HEK293T (cell line): ENCODE results near the gene IL17RA.

Experiments
- CTCF ChIA-PET: fragments of 350-600 bp; formaldehyde crosslinking; extraction: SDS; loops from one replicate; lab custom pipeline; 2021; ENCODE audit warnings: antibody characterized with exemption, inconsistent platforms; lab: Yijun Ruan, JAX
- POLR2A ChIA-PET: fragments of 350-600 bp; formaldehyde crosslinking; extraction: SDS; loops from one replicate; lab custom pipeline; 2020; ENCODE audit warnings: antibody characterized with exemption, inconsistent platforms; lab: Yijun Ruan, JAX
- DNase-seq: peaks from one replicate; pipeline ENCODE4 v3.0.0; 2012; ENCODE audit warnings: mixed read lengths; ENCODE audit errors: extremely low spot score
- ARNT ChIP-seq: fragments of 450-650 bp; IDR thresholded peaks from 2 replicates; pipeline ENCODE4 v1.6.1; 2017; ENCODE audit warnings: mild to moderate bottlenecking
- BHLHE40 ChIP-seq: fragments of 450-650 bp; IDR thresholded peaks from 2 replicates; pipeline ENCODE4 v1.6.1; 2016; ENCODE audit warnings: mild to moderate bottlenecking, moderate library complexity, borderline replicate concordance
- CTBP1 ChIP-seq: fragments of 450-650 bp; IDR thresholded peaks from 2 replicates; pipeline ENCODE4 v1.6.1; 2016; ENCODE audit warnings: borderline replicate concordance
- ELF4 ChIP-seq: fragments of 450-650 bp; IDR thresholded peaks from 2 replicates; pipeline ENCODE4 v1.6.1; 2017; ENCODE audit warnings: antibody characterized with exemption
- FOXA1 ChIP-seq: fragments of 450-650 bp; IDR thresholded peaks from 2 replicates; pipeline ENCODE4 v1.6.1; 2016; ENCODE audit warnings: mild to moderate bottlenecking
- FOXK2 ChIP-seq: fragments of 450-650 bp; IDR thresholded peaks from 2 replicates; pipeline ENCODE4 v1.6.1; 2016; ENCODE audit warnings: mild to moderate bottlenecking
- FOXM1 ChIP-seq: fragments of 450-650 bp; IDR thresholded peaks from 2 replicates; pipeline ENCODE4 v1.6.1; 2017; ENCODE audit warnings: mild to moderate bottlenecking, borderline replicate concordance
- HDGF ChIP-seq: fragments of 450-650 bp; IDR thresholded peaks from 2 replicates; pipeline ENCODE4 v1.6.1; 2017; ENCODE audit warnings: antibody characterized with exemption, borderline replicate concordance
- L3MBTL2 ChIP-seq: fragments of 450-650 bp; conservative IDR thresholded peaks from 2 replicates; pipeline ENCODE4 v1.6.1; 2016; ENCODE audit warnings: mild to moderate bottlenecking
- LEF1 ChIP-seq: fragments of 450-650 bp; IDR thresholded peaks from 2 replicates; pipeline ENCODE4 v1.6.1; 2017; ENCODE audit warnings: mild to moderate bottlenecking, borderline replicate concordance
- NFRKB ChIP-seq: fragments of 450-650 bp; IDR thresholded peaks from 2 replicates; pipeline ENCODE4 v1.6.1; 2016; ENCODE audit warnings: mild to moderate bottlenecking, moderate library complexity
- PKNOX1 ChIP-seq: fragments of 450-650 bp; IDR thresholded peaks from 2 replicates; pipeline ENCODE4 v1.6.1; 2016
- SP1 ChIP-seq: fragments of 450-650 bp; IDR thresholded peaks from 2 replicates; pipeline ENCODE4 v1.6.1; 2017
- SUZ12 ChIP-seq: fragments of 450-650 bp; IDR thresholded peaks from 2 replicates; pipeline ENCODE4 v1.6.1; 2016; ENCODE audit warnings: mild to moderate bottlenecking
- TARDBP ChIP-seq: fragments of 450-650 bp; IDR thresholded peaks from 2 replicates; pipeline ENCODE4 v1.6.1; 2016
- ZNF384 ChIP-seq: fragments of 450-650 bp; IDR thresholded peaks from 2 replicates; pipeline ENCODE4 v1.6.1; 2016

The IL17RA gene

DNA sequence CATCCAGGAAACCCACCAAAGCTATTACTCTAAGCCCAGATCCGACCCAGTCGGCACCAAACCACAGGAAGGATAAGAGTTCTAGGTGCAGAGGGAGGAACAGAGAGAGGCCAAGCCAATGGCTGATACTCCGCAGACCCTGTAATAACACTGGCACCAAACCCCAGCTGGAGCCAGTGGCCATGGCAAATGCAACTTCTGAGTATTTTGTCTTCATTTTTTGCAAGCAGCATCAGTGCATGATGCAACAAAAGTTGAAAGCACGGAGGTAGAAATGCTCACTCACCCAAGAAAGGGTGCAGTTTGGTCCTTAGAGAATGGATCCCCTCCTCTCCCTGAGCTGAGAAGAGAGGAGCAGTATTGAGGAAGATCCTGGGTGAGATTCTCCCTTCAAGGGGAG, 33.5 kb downstream of the IL17RA start:
- TF ChIP-seq SP1: no peak
- TF ChIP-seq PKNOX1: no peak
- TF ChIP-seq FOXK2: no peak
- no peak for TF ChIP-seq L3MBTL2
- no peak for TF ChIP-seq ELF4
- TF ChIP-seq TARDBP: no peak
- no peak for TF ChIP-seq ARNT
- ChIA-PET POLR2A (no interaction called here), CTCF (interaction anchor here (1.2 kb wide), 1 partner anchor 23 kb away, joined by 3 read pairs; no protein-coding TSS in a partner anchor)
- no peak for DNase-seq

DNA sequence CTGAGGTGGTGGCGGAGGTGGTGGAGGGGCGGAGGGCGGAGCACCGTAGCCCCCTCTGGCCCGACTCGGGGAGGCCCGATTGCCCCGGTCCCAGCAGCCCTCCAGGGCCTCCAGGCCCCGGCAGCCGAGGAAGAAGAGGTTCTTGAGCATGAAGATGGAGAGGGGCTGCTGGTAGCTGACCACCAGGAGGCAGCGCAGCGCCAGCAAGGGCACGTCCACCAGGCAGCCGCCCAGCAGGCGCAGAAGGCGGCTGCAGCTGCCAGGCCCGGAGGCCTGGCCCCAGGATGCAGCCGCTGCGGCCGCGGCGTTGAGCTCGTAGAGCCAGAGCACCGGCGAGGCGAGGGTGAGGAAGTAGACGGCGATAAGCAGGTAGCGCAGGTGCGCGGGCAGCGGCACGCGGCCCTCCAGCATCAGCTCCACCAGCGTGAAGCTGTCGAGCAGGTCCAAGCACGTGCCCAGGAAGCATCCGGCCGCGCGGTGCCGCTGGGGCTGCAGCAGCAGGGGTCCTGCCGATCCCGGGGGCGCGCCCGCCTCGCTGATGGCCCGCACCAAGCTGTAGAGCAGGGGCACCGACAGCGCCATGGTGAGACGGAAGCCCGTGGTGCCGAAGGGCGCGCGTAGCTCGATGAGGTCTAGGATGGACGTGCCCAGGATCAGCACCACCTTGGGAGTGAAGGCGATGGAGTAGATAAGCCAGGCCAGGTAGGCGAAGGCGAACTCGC, 34.8 kb downstream of the IL17RA start:
- ChIA-PET POLR2A (interaction anchor here (1.6 kb wide), 1 partner anchor 52 kb away, joined by 8 read pairs; no protein-coding TSS in a partner anchor), CTCF (interaction anchor here (0.7 to 1.2 kb wide), 2 partner anchors 9 to 53 kb away, joined by 3 to 4 read pairs; no protein-coding TSS in a partner anchor)
- no peak for TF ChIP-seq NFRKB
- TF ChIP-seq L3MBTL2: no peak
- TF ChIP-seq LEF1: no peak
- no peak for TF ChIP-seq FOXA1
- peak; percentile 60 for DNase-seq

DNA sequence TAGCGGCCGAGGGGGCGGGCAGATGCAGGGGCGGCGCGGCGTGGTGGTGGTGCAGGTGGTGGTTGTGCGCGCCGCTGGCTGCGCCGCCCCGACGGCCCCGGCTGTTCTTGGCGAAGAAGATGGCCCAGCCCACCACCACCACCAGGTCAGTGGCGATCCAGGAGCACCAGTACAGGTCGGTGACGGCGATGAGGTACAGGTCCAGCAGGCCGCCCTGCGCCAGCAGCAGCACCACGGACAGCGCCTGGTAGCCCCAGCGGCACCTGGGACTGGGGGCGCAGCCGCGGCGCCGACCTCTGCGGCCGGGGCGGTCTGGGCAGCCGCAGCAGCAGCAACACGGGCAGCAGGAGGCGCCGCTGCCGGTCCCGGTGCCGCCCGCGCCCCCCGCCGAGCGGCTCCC, 35.5 kb downstream of the IL17RA start:
- POLR2A ChIA-PET: interaction anchor here (1.6 kb wide), 1 partner anchor 51 kb away, joined by 8 read pairs; no protein-coding TSS in a partner anchor
- CTCF ChIA-PET: interaction anchor here (0.7 to 1.2 kb wide), 2 partner anchors 8 to 52 kb away, joined by 3 to 4 read pairs; no protein-coding TSS in a partner anchor
- no peak for TF ChIP-seq LEF1
- TF ChIP-seq ARNT: no peak
- no peak for TF ChIP-seq FOXA1
- TF ChIP-seq L3MBTL2: no peak
- no peak for TF ChIP-seq NFRKB
- no peak for TF ChIP-seq TARDBP
- TF ChIP-seq PKNOX1: no peak
- no peak for TF ChIP-seq CTBP1
- TF ChIP-seq ELF4: no peak
- no peak for TF ChIP-seq ZNF384
- no peak for TF ChIP-seq SUZ12
- TF ChIP-seq FOXK2: no peak
- TF ChIP-seq HDGF: no peak
- TF ChIP-seq BHLHE40: no peak
- no peak for TF ChIP-seq SP1
- no peak for TF ChIP-seq FOXM1
- peak; percentile 67 for DNase-seq

- peak; percentile 52 for DNase-seq
- POLR2A ChIA-PET: interaction anchor here (0.9 kb wide), 1 partner anchor 14 kb away, joined by 3 read pairs; no protein-coding TSS in a partner anchor
- TF ChIP-seq CTBP1: no peak
- no peak for TF ChIP-seq TARDBP
- no peak for TF ChIP-seq BHLHE40
- no peak for TF ChIP-seq ARNT
- no peak for TF ChIP-seq FOXA1
- TF ChIP-seq SP1: no peak
- TF ChIP-seq LEF1: no peak
- no peak for TF ChIP-seq L3MBTL2
- TF ChIP-seq NFRKB: no peak
- no peak for TF ChIP-seq FOXM1
- no peak for TF ChIP-seq PKNOX1
- CTCF ChIA-PET: no interaction called here
These were observed 36.0 kb downstream of the IL17RA start for GRCh38 chr22:17120711-17121232.

- no peak for TF ChIP-seq SP1
- TF ChIP-seq NFRKB: no peak
- CTCF ChIA-PET: no interaction called here
- peak; percentile 87 for DNase-seq
- POLR2A ChIA-PET: interaction anchor here (0.9 to 2.1 kb wide), 4 partner anchors 9 to 50 kb away, joined by 3 to 8 read pairs (median 4); no protein-coding TSS in a partner anchor
These were observed 36.7 kb downstream of the IL17RA start, which contains the start of gene TMEM121B for GRCh38 chr22:17121233-17122195. TSS of gene TMEM121B (minus strand) at chr22:17121360. CDS start at chr22:17121127, 233 bp downstream.

GRCh38 chr22:17130199-17130598, 45.4 kb downstream of the IL17RA start:
- CTCF ChIA-PET: no interaction called here
- TF ChIP-seq CTBP1 (no peak), BHLHE40 (no peak), LEF1 (no peak), TARDBP (no peak), ARNT (no peak), SP1 (no peak), SUZ12 (no peak), ELF4 (no peak), ZNF384 (no peak), NFRKB (no peak)
- no peak for DNase-seq
- POLR2A ChIA-PET: no interaction called here
